OCI-LY7 (cell line): Measurements from ENCODE around the gene SNAI3. TPM values are rescaled to one million over a fixed set of nuclear protein-coding genes. Genes with fewer than 3 reads are reported as not detected.
A peak's percentile ranks its signal among the peaks of the same experiment; 100 is the strongest.

Source experiments
- BruUV-seq: library from RNA; stranded (reverse); fragments of 400-500 nt; replicated peaks from 2 replicates; lab custom pipeline; 2021; lab: Mats Ljungman, UMichigan
- CTCF ChIA-PET: fragments of 300-600 bp; sonication (Branson Sonifier 250); formaldehyde crosslinking; loops from one replicate; lab custom pipeline; 2022; ENCODE audit warnings: antibody characterized with exemption; ENCODE audit not compliant: unreplicated experiment; lab: Charles Lee
- POLR2A ChIA-PET: fragments of 300-600 bp; sonication (Branson Sonifier 250); formaldehyde crosslinking; loops from one replicate; lab custom pipeline; 2022; ENCODE audit warnings: antibody characterized with exemption; lab: Charles Lee
- DNase-seq: peaks from one replicate; pipeline ENCODE4 v3.0.0-alpha.2; 2015; ENCODE audit warnings: low spot score
- H2AFZ ChIP-seq: fragments of 200-600 bp; sonication (generic), shearing (Covaris generic); 2 replicates; pipeline ENCODE4 v1.6.1; 2014; ENCODE audit warnings: mild to moderate bottlenecking, antibody characterized with exemption, low read length, moderate library complexity
- H3K27ac ChIP-seq: fragments of 200-600 bp; sonication (generic); 2 replicates; pipeline ENCODE4 v1.5.1; 2014; ENCODE audit warnings: mixed run types, low read depth, mild to moderate bottlenecking, moderate library complexity, low read length, inconsistent platforms; ENCODE audit not compliant: poor library complexity, severe bottlenecking
- H3K36me3 ChIP-seq: fragments of 200-600 bp; sonication (generic); 2 replicates; pipeline ENCODE4 v1.6.1; 2014; ENCODE audit warnings: mild to moderate bottlenecking, antibody characterized with exemption, low read length, moderate library complexity, mixed read lengths; ENCODE audit not compliant: insufficient read depth
- H3K4me1 ChIP-seq: fragments of 200-600 bp; sonication (generic); 2 replicates; pipeline ENCODE4 v1.5.1; 2014; ENCODE audit warnings: mild to moderate bottlenecking, low read length; ENCODE audit not compliant: insufficient read depth, poor library complexity, severe bottlenecking
- H3K4me2 ChIP-seq: fragments of 200-600 bp; sonication (generic); 2 replicates; pipeline ENCODE4 v1.6.1; 2014; ENCODE audit warnings: mild to moderate bottlenecking, low read length
- H3K4me3 ChIP-seq: fragments of 200-600 bp; sonication (generic); 2 replicates; pipeline ENCODE4 v1.5.1; 2014; ENCODE audit warnings: mild to moderate bottlenecking, low read depth, low read length; ENCODE audit not compliant: poor library complexity, severe bottlenecking
- H3K79me2 ChIP-seq: fragments of 200-600 bp; sonication (generic); 2 replicates; pipeline ENCODE4 v1.6.1; 2016; ENCODE audit warnings: low read depth, mild to moderate bottlenecking, low read length, moderate library complexity, mixed read lengths; ENCODE audit not compliant: insufficient read depth
- H3K9me2 ChIP-seq: fragments of 200-600 bp; sonication (generic); 2 replicates; pipeline ENCODE4 v1.6.1; 2016; ENCODE audit warnings: mild to moderate bottlenecking, low read length, mixed read lengths; ENCODE audit not compliant: insufficient read depth
- H3K9me3 ChIP-seq: fragments of 200-600 bp; sonication (generic); 2 replicates; pipeline ENCODE4 v1.6.1; 2014; ENCODE audit warnings: mild to moderate bottlenecking, mixed run types, low read length, mixed read lengths
- H4K20me1 ChIP-seq: fragments of 200-600 bp; sonication (generic); 2 replicates; pipeline ENCODE4 v1.6.1; 2014; ENCODE audit warnings: mild to moderate bottlenecking, antibody characterized with exemption, low read length, moderate library complexity, mixed read lengths; ENCODE audit not compliant: insufficient read depth
- EZH2phosphoT487 ChIP-seq: fragments of 200-600 bp; sonication (generic); IDR thresholded peaks from 2 replicates; pipeline ENCODE4 v1.6.1; 2018; ENCODE audit warnings: low read depth, borderline replicate concordance, mild to moderate bottlenecking, mixed run types, antibody characterized with exemption, low read length, moderate library complexity, mixed read lengths
- intact Hi-C: fragments of 100-400 bp; cut with micrococcal nuclease; formaldehyde crosslinking; loops from one replicate; pipeline ENCODE4 v1.10.0; 2022; ENCODE audit not compliant: unreplicated experiment
- total RNA-seq, 2 experiments: library from RNA; depleted of rRNA in 1 of 2; stranded (reverse); fragments of >200 nt in 1 of 2; shearing (Covaris generic) in 1 of 2; gene quantifications; 2 replicates each; pipeline ENCODE4 v1.2.3, GENCODE V29; 2014 to 2022
- TF ChIP-seq, protein P1 (sequence below): fragments of 200-600 bp; sonication (generic); conservative IDR thresholded peaks from 2 replicates; pipeline ENCODE4 v1.5.1; 2014; ENCODE audit warnings: mild to moderate bottlenecking, antibody characterized with exemption, low read length, moderate library complexity, mixed read lengths

The SNAI3 gene
- total RNA-seq, 2 experiments from 2014 or later: 3.1 to 3.3 TPM

DNA sequence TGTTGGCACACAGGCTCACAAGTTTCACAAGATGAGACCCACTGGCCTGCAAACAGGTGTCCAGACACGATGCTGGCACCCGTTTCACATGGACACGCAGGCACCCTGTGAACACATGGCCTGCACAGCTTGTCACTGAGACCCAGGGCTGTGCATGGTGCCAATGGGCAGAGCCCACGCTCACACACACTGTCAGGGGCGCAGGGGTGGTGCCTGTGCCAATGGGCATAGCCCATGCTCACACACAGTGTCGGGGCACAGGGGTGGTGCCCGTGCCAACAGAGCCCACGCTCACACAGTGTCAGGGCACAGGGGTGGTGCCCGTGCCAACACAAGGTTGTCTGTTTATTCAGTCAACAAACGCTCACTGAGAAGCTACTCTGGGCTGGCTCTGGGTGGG, 49.3 kb upstream of the SNAI3 start:
- no peaks in the 10 kb centered on the region; the same call in 1 of the 2 replicates for H4K20me1 ChIP-seq
- H2AFZ ChIP-seq: no peak overlapping the region
- intact Hi-C loops: loop anchor here (5.0 kb wide), 2 partner anchors 437 to 482 kb away; partner anchors contain the start of genes CDH15 and ZNF778
- no peak overlapping the region for H3K4me3 ChIP-seq
- no peak overlapping the region for H3K27ac ChIP-seq
- peaks cover 37% of the 10 kb centered on the region; the same call in 1 of the 2 replicates for H3K36me3 ChIP-seq
- ChIA-PET CTCF (no interaction called here), POLR2A (interaction anchor here (0.8 kb wide), 1 partner anchor 58 kb away, joined by 5 read pairs; no protein-coding TSS in a partner anchor)
- no peaks in the 10 kb centered on the region for H3K79me2 ChIP-seq
- H3K4me2 ChIP-seq: no peak overlapping the region
- no peak for TF ChIP-seq EZH2phosphoT487
- TF ChIP-seq, protein P1, sequence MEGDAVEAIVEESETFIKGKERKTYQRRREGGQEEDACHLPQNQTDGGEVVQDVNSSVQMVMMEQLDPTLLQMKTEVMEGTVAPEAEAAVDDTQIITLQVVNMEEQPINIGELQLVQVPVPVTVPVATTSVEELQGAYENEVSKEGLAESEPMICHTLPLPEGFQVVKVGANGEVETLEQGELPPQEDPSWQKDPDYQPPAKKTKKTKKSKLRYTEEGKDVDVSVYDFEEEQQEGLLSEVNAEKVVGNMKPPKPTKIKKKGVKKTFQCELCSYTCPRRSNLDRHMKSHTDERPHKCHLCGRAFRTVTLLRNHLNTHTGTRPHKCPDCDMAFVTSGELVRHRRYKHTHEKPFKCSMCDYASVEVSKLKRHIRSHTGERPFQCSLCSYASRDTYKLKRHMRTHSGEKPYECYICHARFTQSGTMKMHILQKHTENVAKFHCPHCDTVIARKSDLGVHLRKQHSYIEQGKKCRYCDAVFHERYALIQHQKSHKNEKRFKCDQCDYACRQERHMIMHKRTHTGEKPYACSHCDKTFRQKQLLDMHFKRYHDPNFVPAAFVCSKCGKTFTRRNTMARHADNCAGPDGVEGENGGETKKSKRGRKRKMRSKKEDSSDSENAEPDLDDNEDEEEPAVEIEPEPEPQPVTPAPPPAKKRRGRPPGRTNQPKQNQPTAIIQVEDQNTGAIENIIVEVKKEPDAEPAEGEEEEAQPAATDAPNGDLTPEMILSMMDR: no peak
- H3K4me1 ChIP-seq: peaks cover 16% of the 10 kb centered on the region
- H3K9me2 ChIP-seq: no peaks in the 10 kb centered on the region
- BruUV-seq: no TSS peak
- no peak for DNase-seq
- no peaks in the 10 kb centered on the region for H3K9me3 ChIP-seq

DNA sequence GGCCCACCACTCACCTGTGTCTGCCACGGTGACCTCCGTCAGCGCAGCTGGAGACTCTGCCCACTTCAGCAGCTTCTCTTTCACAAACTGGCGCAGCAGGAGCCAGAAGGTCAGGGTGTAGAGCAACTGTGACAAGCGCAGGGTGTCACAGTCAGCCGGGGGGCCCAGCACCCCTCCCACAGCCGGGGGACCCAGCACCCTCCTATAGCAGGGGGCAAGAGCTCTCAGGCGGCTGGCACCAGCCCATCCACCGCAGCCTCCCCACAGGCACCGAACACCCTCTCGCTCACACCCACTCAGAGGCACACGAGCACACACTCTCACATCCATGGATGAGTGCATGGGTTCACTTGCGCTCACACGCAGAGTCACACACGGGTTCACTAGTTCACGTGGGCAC, 48.8 kb upstream of the SNAI3 start:
- ChIA-PET CTCF (interaction anchor here (0.9 kb wide), 1 partner anchor 8 kb away, joined by 3 read pairs; no protein-coding TSS in a partner anchor), POLR2A (interaction anchor here (0.8 kb wide), 1 partner anchor 58 kb away, joined by 5 read pairs; no protein-coding TSS in a partner anchor)
- H3K27ac ChIP-seq: no peak overlapping the region
- H3K4me2 ChIP-seq: no peak overlapping the region
- H2AFZ ChIP-seq: no peak overlapping the region
- H3K9me2 ChIP-seq: no peaks in the 10 kb centered on the region
- DNase-seq: no peak
- H3K9me3 ChIP-seq: no peaks in the 10 kb centered on the region
- intact Hi-C loops: loop anchor here (5.0 kb wide), 2 partner anchors 437 to 482 kb away; partner anchors contain the start of genes CDH15 and ZNF778
- H3K36me3 ChIP-seq: peaks cover 34% of the 10 kb centered on the region; the same call in 1 of the 2 replicates
- H3K79me2 ChIP-seq: no peaks in the 10 kb centered on the region
- no peak for TF ChIP-seq EZH2phosphoT487
- TF ChIP-seq, protein P1: no peak
- H3K4me1 ChIP-seq: peaks cover 16% of the 10 kb centered on the region
- H3K4me3 ChIP-seq: no peak overlapping the region
- no TSS peak for BruUV-seq
- no peaks in the 10 kb centered on the region; the same call in 1 of the 2 replicates for H4K20me1 ChIP-seq

- H3K79me2 ChIP-seq: no peaks in the 10 kb centered on the region
- H2AFZ ChIP-seq: no peak overlapping the region
- H3K4me1 ChIP-seq: peaks cover 16% of the 10 kb centered on the region
- no peak for DNase-seq
- ChIA-PET POLR2A (no interaction called here), CTCF (interaction anchor here (0.9 kb wide), 1 partner anchor 9 kb away, joined by 3 read pairs; no protein-coding TSS in a partner anchor)
- no peaks in the 10 kb centered on the region for H3K9me2 ChIP-seq
- intact Hi-C loops: no loop called here
- BruUV-seq: TSS peak; percentile 49
- no peaks in the 10 kb centered on the region for H3K9me3 ChIP-seq
- H3K36me3 ChIP-seq: peaks cover 34% of the 10 kb centered on the region; the same call in 1 of the 2 replicates
- H4K20me1 ChIP-seq: no peaks in the 10 kb centered on the region; the same call in 1 of the 2 replicates
- H3K4me2 ChIP-seq: no peak overlapping the region
- no peak overlapping the region for H3K27ac ChIP-seq
- TF ChIP-seq, protein P1: no peak
- TF ChIP-seq EZH2phosphoT487: no peak
- H3K4me3 ChIP-seq: no peak overlapping the region
Measured at GRCh38 chr16:88734361-88734728, 48.0 kb upstream of the SNAI3 start.
